Hepatocyte (in vitro differentiated cells): ENCODE results near the gene MS4A6A.

Experiments used
- EZH2 ChIP-seq: fragments of 200-600 bp; sonication (generic); IDR thresholded peaks from 2 replicates; pipeline ENCODE4 v1.6.1; 2016; ENCODE audit warnings: antibody characterized with exemption, mild to moderate bottlenecking, borderline replicate concordance
- TF ChIP-seq, protein P1 (sequence below): fragments of 200-600 bp; sonication (generic); IDR thresholded peaks from 2 replicates; pipeline ENCODE4 v1.5.1; 2016; ENCODE audit warnings: antibody characterized with exemption, mild to moderate bottlenecking; ENCODE audit not compliant: poor library complexity

DNA sequence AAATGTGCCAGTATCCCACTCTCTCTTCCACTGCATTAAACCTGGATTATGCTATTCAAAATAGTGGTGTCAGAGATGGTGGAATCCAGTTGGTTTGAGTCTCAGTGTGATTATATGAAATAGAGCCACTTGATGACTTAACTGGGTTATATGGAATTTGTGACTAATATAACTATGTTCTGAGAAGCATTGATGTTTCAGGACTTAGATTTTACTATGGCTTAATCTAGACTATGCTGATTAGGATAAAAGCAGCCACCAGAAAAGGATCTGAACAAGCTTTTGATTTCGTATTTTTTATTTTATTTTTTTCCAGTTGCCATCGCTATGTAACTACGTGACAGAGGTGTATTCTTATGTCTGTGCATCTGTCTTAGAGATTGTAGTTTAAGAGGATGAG is 39.1 kb downstream of the MS4A6A start:
- TF ChIP-seq, protein P1, sequence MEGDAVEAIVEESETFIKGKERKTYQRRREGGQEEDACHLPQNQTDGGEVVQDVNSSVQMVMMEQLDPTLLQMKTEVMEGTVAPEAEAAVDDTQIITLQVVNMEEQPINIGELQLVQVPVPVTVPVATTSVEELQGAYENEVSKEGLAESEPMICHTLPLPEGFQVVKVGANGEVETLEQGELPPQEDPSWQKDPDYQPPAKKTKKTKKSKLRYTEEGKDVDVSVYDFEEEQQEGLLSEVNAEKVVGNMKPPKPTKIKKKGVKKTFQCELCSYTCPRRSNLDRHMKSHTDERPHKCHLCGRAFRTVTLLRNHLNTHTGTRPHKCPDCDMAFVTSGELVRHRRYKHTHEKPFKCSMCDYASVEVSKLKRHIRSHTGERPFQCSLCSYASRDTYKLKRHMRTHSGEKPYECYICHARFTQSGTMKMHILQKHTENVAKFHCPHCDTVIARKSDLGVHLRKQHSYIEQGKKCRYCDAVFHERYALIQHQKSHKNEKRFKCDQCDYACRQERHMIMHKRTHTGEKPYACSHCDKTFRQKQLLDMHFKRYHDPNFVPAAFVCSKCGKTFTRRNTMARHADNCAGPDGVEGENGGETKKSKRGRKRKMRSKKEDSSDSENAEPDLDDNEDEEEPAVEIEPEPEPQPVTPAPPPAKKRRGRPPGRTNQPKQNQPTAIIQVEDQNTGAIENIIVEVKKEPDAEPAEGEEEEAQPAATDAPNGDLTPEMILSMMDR: no peak
- TF ChIP-seq EZH2: no peak
